Activated CD4-positive, alpha-beta T cell treated with anti-CD3 and anti-CD28 coated beads for 48 hours (primary cell): ENCODE results near the gene HIGD1C.
"Not testable (repeated sequence)": the region's sequence is repeated elsewhere in the genome, so short reads cannot be mapped to it uniquely, and the experiment has no call there.

ENCODE experiments used
- DNase-seq: peaks from one replicate; pipeline ENCODE4 v3.0.0-alpha.2; 2020

HIGD1C gene

DNA sequence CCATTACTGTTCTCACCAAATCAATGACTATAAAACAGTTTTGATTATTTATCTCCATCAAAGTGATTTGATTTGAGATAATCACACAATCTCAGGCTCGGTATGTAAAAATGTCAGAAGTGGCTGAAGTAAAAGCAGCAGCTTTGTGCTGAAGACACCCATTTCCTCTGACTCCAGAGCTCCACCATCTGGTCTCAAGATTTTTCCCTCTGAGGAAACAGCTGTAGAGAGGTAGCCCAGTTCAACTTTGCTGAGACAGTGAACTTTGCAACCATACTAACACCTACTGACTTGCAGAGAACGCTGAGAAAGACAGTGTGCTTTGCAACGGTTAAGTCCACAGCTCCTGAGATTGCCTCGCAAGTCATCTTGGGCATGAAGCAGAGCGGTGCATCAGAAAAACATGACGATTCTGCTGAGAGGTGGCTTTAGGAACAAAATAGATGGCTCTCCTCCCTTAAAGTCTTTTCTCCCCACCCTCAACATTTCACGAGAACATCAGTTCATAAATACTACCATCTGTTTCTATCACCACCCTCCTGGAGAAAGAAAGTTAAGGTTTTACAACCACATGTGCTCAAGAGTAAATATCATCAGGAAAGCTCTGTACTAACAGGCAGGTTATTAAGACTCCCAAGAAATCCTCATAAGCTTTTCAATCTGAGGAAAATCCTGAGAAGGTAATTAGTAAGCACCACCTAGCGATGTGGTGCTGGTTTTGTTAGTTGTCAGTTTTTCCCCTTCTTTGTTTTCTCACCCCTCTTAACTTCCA is 34.8 kb downstream of the HIGD1C start:
- DNase-seq = peak; percentile 12

GRCh38 chr12:50988051-50988450 is 35.7 kb downstream of the HIGD1C start:
- no peak for DNase-seq

GRCh38 chr12:50988871-50989270 is 36.5 kb downstream of the HIGD1C start:
- DNase-seq = no peak

GRCh38 chr12:50990147-50990727 is 37.9 kb downstream of the HIGD1C start:
- DNase-seq = no peak

GRCh38 chr12:50990791-50991190 is 38.4 kb downstream of the HIGD1C start:
- no peak for DNase-seq

- DNase-seq = no peak
These were observed 38.9 kb downstream of the HIGD1C start for GRCh38 chr12:50991291-50991690.

- no peak for DNase-seq
These were observed 40.5 kb downstream of the HIGD1C start for GRCh38 chr12:50992819-50993218.

- DNase-seq = no peak
These were observed 46.7 kb downstream of the HIGD1C start for GRCh38 chr12:50999093-50999492.

DNA sequence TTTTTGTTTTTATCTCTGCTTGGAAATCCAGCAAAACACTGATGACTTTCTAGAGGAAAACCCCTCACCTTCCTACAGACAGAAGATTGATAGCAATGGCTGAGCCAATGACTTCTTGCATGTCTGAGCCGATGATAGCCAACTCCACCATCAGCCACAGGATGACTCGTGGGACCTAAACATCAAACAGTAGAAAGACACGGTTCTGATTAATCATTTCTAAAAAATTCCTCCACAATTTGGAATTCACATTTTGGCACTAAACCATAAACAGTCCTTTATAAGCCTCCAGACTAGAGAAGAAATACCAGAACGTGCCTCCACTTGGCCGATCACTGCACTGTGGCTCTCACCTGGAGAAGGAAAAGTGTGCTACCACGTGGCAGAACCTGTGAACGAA is 47.9 kb downstream of the HIGD1C start:
- no peak for DNase-seq

DNA sequence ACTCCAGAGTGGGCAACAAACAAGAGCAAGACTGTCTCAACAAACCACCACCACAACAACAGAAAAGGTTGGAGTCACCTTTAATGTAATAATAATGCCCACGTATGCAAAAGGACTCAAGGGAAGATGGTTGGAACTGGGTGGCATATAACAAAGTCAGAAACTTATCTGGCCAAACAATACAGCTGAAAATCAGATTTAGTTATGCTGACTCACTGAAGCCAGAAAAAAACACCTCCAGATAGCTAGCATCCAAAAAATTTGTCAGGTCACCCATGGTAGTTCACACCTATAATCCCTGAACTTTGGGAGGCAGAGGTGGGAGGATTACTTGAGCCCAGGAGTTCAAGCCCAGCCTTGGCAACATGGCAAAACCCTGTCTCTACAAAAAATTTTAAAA is 49.5 kb downstream of the HIGD1C start:
- no peak for DNase-seq

DNA sequence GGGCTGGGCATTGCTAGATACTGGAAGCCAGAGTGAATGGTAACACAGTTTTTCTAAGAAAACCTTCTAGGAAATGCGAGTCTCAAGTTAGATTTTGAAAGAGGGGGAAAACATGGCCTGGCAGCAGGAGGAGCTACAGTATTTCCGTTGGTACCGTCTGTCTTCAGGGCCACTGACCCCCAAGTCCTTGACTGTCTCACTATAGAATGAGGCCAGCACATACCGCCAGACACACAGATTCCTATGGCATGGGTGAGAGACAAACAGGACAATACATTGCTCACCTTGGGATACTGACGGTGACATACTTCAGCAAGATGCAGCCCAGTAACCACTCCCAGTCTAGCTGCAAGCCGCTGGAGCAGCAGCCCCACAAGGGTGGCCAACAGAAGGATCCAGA is 52.2 kb downstream of the HIGD1C start:
- no peak for DNase-seq

DNA sequence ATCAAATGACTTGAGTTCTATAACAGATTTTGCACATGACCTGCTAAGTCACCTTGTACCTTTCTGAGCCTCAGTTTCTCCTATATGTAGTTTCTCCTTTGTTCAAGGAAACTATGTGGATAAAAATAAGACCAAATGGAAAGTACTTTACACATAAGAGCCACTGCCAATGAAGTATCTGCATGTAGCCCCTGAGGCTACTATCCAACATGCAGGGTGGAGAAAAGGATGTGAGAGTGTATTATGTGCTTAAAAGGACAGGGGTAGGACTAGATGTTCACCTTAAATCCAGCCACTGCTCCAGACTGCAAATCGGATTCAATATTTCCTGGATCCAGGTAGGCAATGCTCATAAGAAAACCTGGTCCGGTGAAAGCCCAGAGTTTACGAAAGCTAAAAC is 52.7 kb downstream of the HIGD1C start:
- no peak for DNase-seq

- no peak for DNase-seq
These were observed 53.3 kb downstream of the HIGD1C start for GRCh38 chr12:51005671-51006070.

- DNase-seq = no peak
These were observed 56.1 kb downstream of the HIGD1C start for GRCh38 chr12:51008329-51009055.

- peak; percentile 70 for DNase-seq
These were observed 56.7 kb downstream of the HIGD1C start for GRCh38 chr12:51009056-51009440.

DNA sequence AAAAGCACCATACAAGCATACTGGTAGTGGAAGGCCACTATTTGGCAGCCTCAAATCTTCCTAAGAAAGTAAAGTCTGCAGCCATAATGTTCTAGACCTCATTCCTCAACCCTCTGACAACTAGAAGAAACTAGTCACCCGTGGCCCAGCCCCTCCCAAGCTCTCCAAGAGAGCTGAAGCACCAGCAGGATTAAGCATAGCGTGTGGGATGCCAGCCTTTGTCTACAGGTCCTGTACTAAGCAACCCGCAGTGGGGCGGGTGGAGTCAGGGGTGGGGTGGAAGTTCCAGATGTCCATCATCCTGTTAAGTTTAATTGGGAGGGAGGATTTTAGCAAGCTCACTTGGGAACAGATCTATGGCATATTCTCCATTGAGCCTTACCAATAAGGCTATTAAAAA is 59.6 kb downstream of the HIGD1C start:
- no peak for DNase-seq

GRCh38 chr12:51012570-51013236 is 60.4 kb downstream of the HIGD1C start:
- DNase-seq = no peak

DNA sequence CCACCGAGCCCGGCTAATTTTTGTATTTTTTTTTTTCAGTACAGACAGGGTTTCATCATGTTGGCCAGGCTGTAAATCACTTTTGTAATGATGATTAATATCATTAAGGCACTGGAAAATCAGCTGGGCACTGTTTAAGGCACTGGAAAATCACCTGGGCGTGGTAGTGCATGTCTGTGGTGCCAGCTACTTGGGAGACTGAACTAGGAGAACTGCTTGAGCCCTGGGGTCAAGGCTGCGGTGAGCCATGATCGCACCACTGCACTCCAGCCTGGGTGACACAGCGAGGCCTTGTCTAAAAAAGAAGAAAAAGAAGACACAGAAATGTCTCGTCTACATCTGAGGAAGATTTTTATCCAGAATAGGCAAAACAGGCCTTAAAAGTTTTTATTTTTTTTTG is 61.1 kb downstream of the HIGD1C start:
- DNase-seq = no peak

DNA sequence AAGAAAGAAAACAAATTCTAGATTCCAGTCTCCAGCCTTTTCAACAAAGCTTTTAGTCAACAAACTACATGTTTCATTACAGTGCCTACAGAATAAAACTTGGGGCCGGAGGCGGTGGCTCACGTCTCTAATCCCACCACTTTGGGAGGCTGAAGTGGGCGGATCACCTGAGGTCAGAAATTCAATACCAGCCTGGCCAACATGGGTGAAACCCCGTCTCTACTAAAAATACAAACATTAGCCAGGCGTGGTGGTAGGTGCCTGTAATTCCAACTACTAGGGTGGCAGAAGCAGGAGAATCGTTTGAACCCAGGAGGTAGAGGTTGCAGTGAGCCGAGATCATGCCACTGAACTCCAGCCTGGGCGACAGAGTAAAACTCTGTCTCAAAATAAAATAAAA is 62.1 kb downstream of the HIGD1C start:
- not testable (repeated sequence) for DNase-seq

DNA sequence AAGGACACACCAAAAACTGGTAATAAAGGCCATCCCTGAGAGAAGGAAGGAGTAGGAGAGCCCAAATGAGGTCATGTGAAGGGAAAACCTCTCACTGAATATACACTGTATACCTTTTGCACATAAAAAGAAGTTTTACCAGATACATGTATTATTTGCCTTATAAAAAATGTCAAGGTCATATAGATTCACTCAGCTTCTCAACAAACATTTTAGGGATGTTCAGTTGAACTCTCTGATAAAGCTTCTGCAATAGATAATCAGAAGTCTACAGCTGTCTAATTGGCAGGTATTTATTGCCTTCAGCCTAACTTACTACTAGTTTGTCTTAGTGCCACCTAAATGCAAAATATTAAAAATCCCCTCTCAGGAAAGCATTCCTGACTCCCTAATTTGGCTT is 65.1 kb downstream of the HIGD1C start:
- no peak for DNase-seq

- no peak for DNase-seq
These were observed 66.6 kb downstream of the HIGD1C start for GRCh38 chr12:51018956-51019355.

- DNase-seq = no peak
These were observed 67.6 kb downstream of the HIGD1C start for GRCh38 chr12:51019927-51020326.
